WTC11 (cell line): ENCODE data around the gene MORC3.
"Not testable (repeated sequence)": the region's sequence is repeated elsewhere in the genome, so short reads cannot be mapped to it uniquely, and the experiment has no call there.

Experiments
- AR ChIP-seq: fragments of 250-450 bp; sonication (Bioruptor Pico); IDR thresholded peaks from 2 replicates; pipeline ENCODE4 v1.9.0; 2021; ENCODE audit warnings: mild to moderate bottlenecking
- CREM ChIP-seq: sonication (generic); formaldehyde crosslinking; IDR thresholded peaks from 2 replicates; pipeline ENCODE4 v1.8.1; 2022; ENCODE audit warnings: mild to moderate bottlenecking, missing genetic modification reagents, moderate library complexity
- CTCF ChIP-seq: fragments of 200-600 bp; IDR thresholded peaks from 2 replicates; pipeline ENCODE4 v1.8.0; 2022; ENCODE audit warnings: antibody characterized with exemption
- E2F4 ChIP-seq: sonication (generic); formaldehyde crosslinking; IDR thresholded peaks from 2 replicates; pipeline ENCODE4 v1.8.1; 2022; ENCODE audit warnings: low read depth, mild to moderate bottlenecking, moderate library complexity, missing genetic modification reagents, borderline replicate concordance
- MAX ChIP-seq: sonication (generic); formaldehyde crosslinking; IDR thresholded peaks from 2 replicates; pipeline ENCODE4 v1.8.0; 2022; ENCODE audit warnings: mild to moderate bottlenecking, missing genetic modification reagents
- NR3C1 ChIP-seq: sonication (generic); formaldehyde crosslinking; conservative IDR thresholded peaks from 2 replicates; pipeline ENCODE4 v1.8.1; 2023; ENCODE audit warnings: low read depth, mild to moderate bottlenecking, missing genetic modification reagents
- SP1 ChIP-seq: sonication (generic); formaldehyde crosslinking; conservative IDR thresholded peaks from 2 replicates; pipeline ENCODE4 v1.8.1; 2022; ENCODE audit warnings: missing genetic modification reagents
- TEAD1 ChIP-seq: sonication (generic); formaldehyde crosslinking; IDR thresholded peaks from 2 replicates; pipeline ENCODE4 v1.8.0; 2022; ENCODE audit warnings: mild to moderate bottlenecking, missing genetic modification reagents
- TEAD4 ChIP-seq: sonication (generic); formaldehyde crosslinking; IDR thresholded peaks from 2 replicates; pipeline ENCODE4 v1.8.0; 2022; ENCODE audit warnings: mild to moderate bottlenecking, missing genetic modification reagents
- TP53 ChIP-seq: sonication (generic); formaldehyde crosslinking; IDR thresholded peaks from 2 replicates; pipeline ENCODE4 v1.8.1; 2023; ENCODE audit warnings: mild to moderate bottlenecking, missing genetic modification reagents
- ZBTB21 ChIP-seq: sonication (generic); formaldehyde crosslinking; IDR thresholded peaks from 2 replicates; pipeline ENCODE4 v1.8.1; 2023; ENCODE audit warnings: mild to moderate bottlenecking, missing genetic modification reagents, borderline replicate concordance
- ZMAT4 ChIP-seq: fragments of 250-450 bp; sonication (Bioruptor Pico); IDR thresholded peaks from 2 replicates; pipeline ENCODE4 v1.9.0; 2021; ENCODE audit warnings: mild to moderate bottlenecking
- ZNF121 ChIP-seq: sonication (generic); formaldehyde crosslinking; IDR thresholded peaks from 2 replicates; pipeline ENCODE4 v1.8.0; 2023; ENCODE audit warnings: missing genetic modification reagents

- TF ChIP-seq CTCF; TEAD4 (CRISPR knock-in tag); MAX (CRISPR knock-in tag); ZNF121 (CRISPR knock-in tag); NR3C1; E2F4 (CRISPR knock-in tag); SP1 (CRISPR knock-in tag); ZMAT4 (CRISPR knock-in tag); CREM (CRISPR knock-in tag); TP53; AR (CRISPR knock-in tag); ZBTB21 (CRISPR knock-in tag); TEAD1 (CRISPR knock-in tag): not testable (repeated sequence)
Observed at GRCh38 chr21:36313446-36313845, 6.6 kb upstream of the MORC3 start.
